Testis (tissue), 2 donors: ENCODE measurements around the gene ACYP2.

Source experiments
- CTCF ChIP-seq, 3 experiments: fragments of 450-650 bp in 2 of 3; fragments of 200-600 bp in 1 of 3; sonication (generic) in 1 of 3; IDR thresholded peaks; one replicate each; pipeline ENCODE4 v1.5.1; 2016 to 2019; ENCODE audit warnings: antibody characterized with exemption in 3 of 3, mild to moderate bottlenecking in 2 of 3, moderate library complexity in 1 of 3
- POLR2A ChIP-seq: fragments of 450-650 bp; IDR thresholded peaks from one replicate; pipeline ENCODE4 v1.6.1; 2017; ENCODE audit warnings: antibody characterized with exemption, mild to moderate bottlenecking, moderate library complexity

- TF ChIP-seq CTCF (IDR thresholded peaks at IDR 0.05) (no peak), POLR2A (no peak)
Observed at GRCh38 chr2:54325148-54325547, 209.7 kb downstream of the ACYP2 start.
